SKM-1 (cell line): ENCODE measurements around the gene DUSP18.
A peak's percentile ranks its signal among the peaks of the same experiment; 100 is the strongest.
"Not testable (repeated sequence)": the region's sequence is repeated elsewhere in the genome, so short reads cannot be mapped to it uniquely, and the experiment has no call there.

Source experiments
- DNase-seq: peaks from one replicate; lab custom pipeline; 2025; ENCODE audit not compliant: unreplicated experiment; lab: John Stamatoyannopoulos, UW

Gene DUSP18

DNA sequence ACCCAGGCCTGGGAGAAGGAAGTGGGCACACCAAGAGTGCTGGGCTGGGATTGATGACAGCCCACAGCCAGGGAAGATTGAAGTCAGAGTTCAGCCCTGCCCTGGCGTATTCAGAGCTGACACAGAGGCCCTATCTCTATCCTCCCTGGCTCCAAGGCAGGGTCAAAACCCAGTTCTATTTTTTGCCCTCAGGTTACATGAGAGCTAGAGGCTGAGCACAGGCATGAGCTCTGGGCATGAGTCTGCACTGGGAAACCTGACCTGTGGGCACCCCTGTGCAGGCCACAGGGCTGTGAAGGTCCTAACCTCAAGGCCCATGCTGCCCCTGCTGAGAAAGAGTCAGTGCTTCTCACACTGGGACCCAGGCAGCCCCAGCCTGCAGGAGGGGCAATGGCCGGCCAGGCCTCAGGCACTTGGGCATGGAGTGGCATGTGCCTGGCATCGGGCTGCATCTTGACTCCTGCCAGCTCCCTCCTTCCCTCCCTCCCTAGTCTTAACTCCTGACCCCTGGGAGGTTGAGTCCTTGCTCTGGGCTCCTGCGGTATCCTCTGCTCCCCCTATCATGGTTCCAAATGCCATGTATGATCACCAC lies 26.7 kb downstream of the DUSP18 start:
- DNase-seq, result no peak

DNA sequence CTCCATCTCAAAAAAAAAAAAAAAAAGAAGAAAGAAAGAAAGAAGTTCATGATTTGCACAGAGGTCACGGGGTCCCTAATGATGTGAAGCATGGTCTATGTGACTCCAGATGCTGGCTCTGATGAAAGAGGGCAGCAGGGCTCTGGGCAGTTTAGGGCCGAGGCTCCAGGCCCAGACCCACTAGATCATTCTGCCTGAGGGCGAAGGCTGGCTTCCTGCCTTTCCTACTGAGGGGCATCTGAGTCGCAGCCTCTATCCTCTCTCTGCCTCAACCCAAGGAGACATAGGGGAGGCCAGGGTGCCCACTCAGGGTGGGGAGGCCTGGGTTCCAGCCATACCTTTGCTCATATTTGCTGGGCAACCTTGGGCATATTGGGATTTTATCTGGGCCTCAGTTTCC lies 27.3 kb downstream of the DUSP18 start:
- DNase-seq, result no peak

DNA sequence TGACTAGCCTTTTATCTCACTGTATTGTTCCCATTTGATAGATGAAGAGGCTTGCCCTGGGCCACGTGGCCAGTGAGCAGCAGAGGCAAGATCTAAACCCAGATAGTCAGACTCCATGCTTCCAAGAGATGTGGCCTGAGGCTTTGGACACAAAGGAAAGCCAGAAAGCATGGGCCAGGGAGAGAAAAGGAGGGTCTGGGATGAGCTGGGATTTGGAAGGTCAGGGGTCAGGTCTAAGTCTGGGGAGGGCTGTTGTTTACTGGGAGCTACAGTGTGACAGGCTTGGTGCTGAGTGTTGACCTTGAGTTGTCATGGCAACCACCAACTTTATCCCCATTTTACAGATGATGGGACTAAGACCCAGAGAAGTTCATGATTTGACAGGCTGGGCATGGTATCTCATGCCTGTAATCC lies 30.0 kb downstream of the DUSP18 start:
- no peak for DNase-seq

DNA sequence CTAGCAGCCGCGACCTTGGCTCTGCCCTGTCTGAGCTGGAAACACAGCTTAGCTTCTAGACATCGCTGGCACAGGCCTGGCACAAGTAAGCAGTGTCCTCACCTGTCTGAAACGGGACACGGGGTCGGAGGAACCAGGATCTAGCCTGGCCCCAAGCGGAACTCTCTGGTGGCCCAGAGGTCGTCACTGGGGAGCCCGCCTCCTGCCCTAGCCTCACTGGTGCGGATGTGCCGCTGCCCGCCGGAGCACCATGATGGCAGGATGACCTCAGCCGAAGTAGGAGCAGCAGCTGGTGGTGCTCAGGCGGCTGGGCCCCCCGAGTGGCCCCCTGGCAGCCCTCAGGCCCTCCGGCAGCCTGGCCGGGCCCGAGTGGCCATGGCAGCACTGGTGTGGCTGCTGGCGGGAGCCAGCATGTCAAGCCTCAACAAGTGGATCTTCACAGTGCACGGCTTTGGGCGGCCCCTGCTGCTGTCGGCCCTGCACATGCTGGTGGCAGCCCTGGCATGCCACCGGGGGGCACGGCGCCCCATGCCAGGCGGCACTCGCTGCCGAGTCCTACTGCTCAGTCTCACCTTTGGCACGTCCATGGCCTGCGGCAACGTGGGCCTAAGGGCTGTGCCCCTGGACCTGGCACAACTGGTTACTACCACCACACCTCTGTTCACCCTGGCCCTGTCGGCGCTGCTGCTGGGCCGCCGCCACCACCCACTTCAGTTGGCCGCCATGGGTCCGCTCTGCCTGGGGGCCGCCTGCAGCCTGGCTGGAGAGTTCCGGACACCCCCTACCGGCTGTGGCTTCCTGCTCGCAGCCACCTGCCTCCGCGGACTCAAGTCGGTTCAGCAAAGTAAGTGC lies 31.2 kb downstream of the DUSP18 start:
- no peak for DNase-seq

DNA sequence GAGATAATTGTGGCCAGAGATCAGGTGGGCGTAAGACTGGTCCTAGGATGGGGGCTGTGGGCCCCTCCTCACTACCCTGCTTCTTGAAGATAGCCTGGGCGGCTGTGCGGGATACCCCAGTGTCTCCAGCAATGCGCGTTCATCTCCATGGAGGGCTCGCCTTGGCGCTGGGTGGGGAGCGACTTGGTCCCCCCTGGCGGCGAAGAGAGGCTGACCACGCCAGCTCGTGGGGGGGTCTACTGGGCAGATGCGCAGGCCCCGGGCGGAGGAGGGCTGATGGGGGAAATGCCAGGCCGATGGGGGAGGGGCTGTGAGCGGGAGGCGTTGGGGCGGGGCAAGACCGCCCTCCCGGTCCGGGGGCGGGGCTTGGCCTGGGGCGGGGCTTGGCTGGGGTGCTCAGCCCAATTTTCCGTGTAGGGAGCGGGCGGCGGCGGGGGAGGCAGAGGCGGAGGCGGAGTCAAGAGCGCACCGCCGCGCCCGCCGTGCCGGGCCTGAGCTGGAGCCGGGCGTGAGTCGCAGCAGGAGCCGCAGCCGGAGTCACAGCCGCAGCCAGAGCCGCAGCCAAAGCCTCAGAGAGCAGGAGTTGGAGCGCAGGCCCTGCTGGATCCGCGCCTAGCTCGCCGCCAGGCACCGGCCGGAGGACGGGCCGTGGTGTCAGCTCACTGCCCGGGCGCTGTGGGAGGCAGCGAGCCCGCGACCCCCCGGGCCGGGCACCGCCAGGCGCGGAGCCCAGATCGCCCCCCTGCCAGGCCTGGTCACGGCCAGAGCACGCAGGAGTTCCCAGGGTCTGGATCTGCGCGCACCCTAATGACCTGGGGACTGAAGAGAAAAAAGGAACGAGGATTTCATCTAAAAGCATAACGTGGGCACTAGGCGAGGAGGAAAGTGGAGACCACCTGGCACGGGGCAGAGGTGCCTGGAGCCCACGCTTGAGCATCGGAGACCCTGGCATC lies 32.1 kb downstream of the DUSP18 start, which contains the start of gene SLC35E4:
Gene SLC35E4 (plus strand): TSS at position 509 of the 953 bp plus-strand sequence. CDS start 670 bp downstream, outside the sequence.
- DNase-seq, result peak; percentile 78

DNA sequence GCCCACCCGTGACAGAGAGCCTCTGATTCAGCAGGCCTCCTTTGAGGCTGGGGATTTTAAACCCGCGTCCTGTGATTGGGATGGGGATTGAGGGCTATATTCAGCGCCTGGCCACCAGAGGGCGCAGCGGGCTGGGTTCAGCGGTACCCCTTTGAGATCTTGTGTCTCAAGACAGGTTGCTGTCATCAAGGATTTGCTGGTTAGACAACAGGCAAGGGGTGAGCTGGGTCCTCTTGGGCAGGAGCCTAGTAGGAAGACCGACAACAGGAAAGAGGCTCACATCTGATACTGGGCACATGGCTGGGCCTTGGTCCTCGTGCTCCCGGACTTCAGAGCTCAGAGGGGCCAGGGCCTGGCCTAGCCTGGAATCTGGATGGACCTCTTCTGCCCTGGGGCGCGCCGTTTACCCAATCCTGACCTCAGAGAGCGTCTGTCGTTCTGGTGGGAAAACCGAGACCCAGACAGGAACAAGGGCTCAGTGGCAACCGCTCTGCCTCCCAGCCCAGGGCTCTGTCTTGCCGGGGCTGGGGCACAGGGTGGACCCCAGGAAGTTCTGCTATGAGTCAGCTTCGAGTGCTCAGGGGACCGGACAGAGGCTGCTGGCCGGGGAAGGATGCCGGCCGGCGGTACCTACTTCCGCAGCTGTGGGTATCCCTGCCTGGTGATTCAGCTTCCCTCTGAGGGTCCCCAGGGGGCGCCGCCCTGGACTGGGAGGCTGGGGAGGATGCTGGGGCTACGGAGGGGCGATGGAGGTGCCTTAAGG lies 33.0 kb downstream of the DUSP18 start:
- DNase-seq, result peak; percentile 83

DNA sequence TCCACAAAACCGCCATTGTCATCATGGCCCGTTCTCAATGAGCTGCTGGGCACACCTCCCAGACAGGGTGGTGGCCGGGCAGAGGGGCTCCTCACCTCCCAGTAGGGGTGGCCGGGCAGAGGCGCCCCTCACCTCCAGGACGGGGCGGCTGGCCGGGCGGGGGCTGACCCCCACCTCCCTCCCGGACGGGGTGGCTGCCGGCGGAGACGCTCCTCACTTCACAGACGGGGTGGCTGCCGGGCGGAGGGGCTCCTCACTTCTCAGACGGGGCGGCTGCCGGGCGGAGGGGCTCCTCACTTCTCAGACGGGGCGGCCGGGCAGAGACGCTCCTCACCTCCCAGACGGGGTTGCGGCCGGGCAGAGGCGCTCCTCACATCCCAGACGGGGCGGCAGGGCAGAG lies 36.2 kb downstream of the DUSP18 start:
- not testable (repeated sequence) for DNase-seq

DNA sequence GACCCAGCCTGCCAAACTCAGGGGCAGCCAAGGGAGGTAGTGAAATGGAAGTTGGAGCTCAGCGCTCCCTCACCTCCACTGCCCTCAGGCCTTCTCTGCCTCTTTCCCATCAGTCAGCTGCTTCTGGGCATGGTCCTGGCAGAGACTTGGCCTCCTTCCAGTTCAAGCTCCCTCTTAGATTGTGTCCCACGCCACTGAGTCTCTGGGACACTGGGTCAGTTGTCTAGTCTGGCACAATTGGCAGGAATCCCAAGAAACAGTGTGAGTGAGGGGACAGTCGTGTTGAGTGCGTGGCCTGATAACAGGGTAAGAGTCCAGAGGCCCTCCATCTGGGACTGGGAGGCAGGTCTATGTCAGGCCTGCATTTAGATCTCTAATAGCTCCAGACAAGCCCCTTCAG lies 39.2 kb downstream of the DUSP18 start:
- DNase-seq, result no peak

DNA sequence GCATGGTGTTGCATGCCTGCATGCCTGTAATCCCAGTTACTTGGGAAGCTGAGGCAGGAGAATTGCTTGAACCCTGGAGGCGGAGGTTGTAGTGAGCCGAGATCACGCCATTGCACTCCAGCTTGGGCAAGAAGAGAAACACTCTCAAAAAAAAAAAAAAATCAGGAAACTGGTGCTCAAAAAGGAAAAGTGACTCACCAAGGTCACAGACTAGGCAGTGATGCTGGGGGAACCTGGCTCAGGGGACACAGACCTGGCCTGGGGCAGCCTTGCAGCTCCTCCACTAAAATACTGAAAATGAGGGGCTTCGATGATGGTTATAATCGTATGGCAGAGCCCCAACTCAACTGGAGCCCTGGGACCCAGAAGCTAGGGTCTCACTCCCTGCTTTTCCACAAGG lies 40.2 kb downstream of the DUSP18 start:
- no peak for DNase-seq

DNA sequence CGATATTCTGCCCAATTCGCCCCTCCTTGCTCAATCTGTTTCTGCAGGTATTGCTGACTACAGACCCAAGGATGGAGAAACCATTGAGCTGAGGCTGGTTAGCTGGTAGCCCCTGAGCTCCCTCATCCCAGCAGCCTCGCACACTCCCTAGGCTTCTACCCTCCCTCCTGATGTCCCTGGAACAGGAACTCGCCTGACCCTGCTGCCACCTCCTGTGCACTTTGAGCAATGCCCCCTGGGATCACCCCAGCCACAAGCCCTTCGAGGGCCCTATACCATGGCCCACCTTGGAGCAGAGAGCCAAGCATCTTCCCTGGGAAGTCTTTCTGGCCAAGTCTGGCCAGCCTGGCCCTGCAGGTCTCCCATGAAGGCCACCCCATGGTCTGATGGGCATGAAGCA lies 41.3 kb downstream of the DUSP18 start:
- DNase-seq, result no peak

DNA sequence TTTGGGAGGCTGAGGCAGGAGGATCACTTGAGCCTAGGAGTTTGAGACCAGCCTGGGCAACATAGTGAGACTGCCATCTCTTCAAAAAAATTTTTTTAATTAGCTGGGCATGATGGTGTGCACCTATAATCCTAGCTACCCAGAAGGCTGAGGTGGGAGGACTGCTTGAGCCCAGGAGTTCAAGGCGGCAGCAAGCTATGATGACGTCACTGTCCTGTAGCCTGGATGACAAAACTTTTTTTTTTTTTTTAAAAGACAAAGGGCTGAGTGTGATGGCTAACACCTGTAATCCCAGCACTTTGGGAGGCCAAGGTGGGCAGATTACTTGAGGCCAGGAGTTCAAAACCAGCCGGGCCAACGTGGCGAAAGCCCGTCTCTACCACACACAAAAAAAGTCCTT lies 47.8 kb downstream of the DUSP18 start:
- not testable (repeated sequence) for DNase-seq

DNA sequence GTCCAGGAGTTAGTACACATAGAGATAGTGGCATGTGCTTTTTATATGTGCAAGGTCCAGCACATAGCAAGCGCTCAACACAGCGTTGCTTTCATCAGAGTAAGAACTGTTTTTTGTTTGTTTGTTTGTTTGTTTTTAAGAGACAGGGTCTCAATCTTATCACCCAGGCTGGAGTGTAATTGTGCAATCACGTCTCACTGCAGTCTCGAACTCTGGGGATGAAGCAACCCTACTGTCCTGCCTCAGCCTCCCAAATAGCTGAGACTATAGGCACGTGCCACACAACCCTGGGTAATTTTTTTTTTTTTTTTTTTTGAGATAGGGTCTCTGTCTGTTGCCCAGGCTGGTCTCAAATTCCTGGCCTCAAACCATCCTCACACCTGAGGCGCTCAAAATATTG lies 49.9 kb downstream of the DUSP18 start:
- DNase-seq, result no peak

DNA sequence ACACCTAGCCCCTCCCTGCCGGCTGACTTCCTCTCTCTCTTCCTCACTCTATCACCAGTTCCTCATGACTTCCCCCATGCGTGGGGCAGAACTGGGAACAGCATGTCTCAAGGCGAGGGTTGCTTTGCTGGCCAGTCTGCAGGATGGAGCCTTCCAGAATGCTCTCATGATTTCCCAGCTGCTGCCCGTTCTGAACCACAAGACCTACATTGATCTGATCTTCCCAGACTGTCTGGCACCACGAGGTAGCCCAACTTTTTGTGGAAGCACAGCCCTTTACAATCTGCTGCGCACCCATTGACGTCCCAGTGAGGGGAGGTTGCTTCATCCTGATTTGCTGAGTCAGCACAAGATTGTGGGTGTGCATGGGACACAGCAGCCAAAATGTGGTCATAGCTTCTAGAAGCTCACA lies 52.1 kb downstream of the DUSP18 start:
- DNase-seq, result no peak

DNA sequence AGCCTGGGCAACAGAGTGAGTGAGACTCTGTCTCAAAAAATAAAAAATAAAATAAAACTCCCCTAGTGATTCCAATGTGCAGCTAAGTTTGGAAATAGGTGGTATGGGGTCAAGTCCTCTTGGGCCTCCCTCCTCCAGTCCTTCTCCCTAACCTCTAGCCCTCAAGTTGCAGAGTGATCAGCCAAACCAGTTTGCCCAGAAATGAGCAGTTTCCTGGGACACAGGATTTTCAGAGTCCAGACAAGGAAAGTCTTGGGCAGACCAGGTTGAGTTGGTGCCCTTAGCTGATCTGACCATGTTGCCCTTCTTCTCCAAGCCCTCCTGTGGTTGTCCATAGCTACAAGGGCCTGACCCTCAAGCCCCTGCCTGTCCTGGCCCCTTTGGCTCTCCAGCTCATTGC lies 52.8 kb downstream of the DUSP18 start:
- DNase-seq, result no peak

DNA sequence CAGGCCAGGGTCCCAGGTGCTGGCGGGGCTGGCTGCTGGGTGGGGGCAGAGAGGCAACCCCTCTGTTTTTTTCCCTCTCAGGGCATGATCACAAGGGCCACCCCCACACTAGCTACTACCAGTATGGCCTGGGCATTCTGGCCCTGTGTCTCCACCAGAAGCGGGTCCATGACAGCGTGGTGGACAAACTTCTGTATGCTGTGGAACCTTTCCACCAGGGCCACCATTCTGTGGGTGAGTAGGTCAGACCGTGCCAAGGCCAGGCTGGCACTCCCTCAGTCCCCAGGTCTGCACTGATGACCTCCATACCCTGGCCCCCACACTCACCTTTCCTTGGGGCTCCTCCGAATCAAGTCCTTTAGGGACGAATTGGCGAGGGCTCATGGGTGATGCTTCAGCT lies 53.4 kb downstream of the DUSP18 start:
- DNase-seq, result no peak

DNA sequence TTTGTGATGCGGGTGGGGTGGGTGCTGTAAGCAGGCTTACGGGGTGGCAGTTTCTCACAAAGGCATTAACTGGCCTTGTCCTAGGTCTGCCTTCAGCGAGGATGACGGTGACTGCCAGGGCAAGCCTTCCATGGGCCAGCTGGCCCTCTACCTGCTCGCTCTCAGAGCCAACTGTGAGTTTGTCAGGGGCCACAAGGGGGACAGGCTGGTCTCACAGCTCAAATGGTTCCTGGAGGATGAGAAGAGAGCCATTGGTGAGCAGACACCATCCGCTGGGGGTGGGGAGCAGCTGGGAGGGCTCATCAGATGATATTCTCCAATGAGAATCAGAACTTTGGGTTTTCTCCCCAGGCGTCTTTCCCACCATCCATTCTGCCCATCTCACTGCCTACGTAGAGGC lies 54.9 kb downstream of the DUSP18 start:
- no peak for DNase-seq
